ENCODE data around the gene NTRK3.
"Not testable (repeated sequence)": the region's sequence is repeated elsewhere in the genome, so short reads cannot be mapped to it uniquely, and the experiment has no call there.

GRCh38 chr15:88072133-88072532 is 184.4 kb downstream of the NTRK3 start:
- not testable (repeated sequence) for TF ChIP-seq CTCF (conservative IDR thresholded peaks at IDR 0.05; ENCODE audit: low read length); EZH2phosphoT487 (IDR thresholded peaks at IDR 0.05; ENCODE audit: borderline replicate concordance)

Measured in Loucy (cell line).